Mucosa of stomach (tissue), 1 donor: ENCODE measurements around the gene NDST1.
"Not testable (repeated sequence)": the region's sequence is repeated elsewhere in the genome, so short reads cannot be mapped to it uniquely, and the experiment has no call there.

ENCODE experiments used
- H3K27me3 ChIP-seq: one replicate; pipeline ENCODE4 v1.7.0; 2013; ENCODE audit warnings: mild to moderate bottlenecking, low read length; ENCODE audit not compliant: control insufficient read depth, insufficient read depth
- H3K36me3 ChIP-seq: one replicate; pipeline ENCODE4 v1.7.0; 2013; ENCODE audit warnings: low read length; ENCODE audit not compliant: control insufficient read depth, insufficient read depth
- H3K4me1 ChIP-seq: one replicate; pipeline ENCODE4 v1.7.0; 2013; ENCODE audit warnings: mild to moderate bottlenecking, low read length; ENCODE audit not compliant: control insufficient read depth, insufficient read depth
- H3K4me3 ChIP-seq: one replicate; pipeline ENCODE4 v1.7.0; 2013; ENCODE audit warnings: low read length
- H3K9ac ChIP-seq: one replicate; pipeline ENCODE4 v1.7.0; 2013; ENCODE audit warnings: mild to moderate bottlenecking, low read length, moderate library complexity
- H3K9me3 ChIP-seq: one replicate; pipeline ENCODE4 v1.7.0; 2013; ENCODE audit warnings: mild to moderate bottlenecking, low read length, moderate library complexity; ENCODE audit not compliant: control insufficient read depth
- donor health status: Pancreatic carcinoma.

NDST1 gene

DNA sequence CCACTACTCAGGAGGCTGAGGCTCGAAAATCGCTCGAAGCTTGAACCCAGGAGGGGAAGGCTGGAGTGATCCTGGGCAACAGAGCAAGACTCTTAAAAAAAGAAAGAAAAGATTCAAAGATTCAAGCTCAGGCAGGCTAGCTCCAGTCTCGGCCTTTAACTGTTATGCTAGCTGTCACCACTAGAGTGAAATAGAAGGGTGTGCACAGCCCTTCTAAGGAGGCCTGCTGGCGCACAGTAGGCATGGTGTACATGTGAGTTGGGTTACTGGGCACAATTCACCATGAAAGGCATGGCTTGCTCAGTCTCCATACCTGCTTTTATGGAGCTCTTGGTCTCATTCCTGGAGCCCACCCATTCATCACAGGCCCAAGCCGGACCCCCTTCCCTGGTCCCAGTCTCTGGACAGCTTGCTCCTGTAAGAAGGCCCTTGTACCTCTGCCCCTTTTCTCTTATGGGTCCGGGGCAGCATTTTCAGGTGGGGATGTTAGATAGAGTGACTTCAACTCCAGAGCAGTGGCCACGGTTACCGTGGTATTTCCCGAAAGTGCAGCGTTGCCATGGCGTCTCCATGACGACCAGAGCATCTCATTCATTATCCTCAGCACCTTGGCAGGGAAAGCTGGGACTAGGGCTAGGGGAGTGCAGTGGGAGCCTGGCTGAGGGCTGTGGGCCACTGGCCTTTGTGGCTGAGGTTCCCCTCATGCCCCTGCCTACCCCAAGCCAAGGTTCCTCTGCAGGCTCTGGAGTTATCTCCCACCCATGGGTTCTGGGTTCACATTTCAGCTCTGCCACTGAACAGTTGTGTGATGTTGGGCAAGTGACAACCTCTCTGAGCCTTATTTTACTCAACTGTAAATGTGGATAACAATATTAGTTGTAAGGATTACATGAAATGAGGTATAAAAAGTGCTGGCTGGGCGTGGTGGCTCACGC is 5.7 kb downstream of the NDST1 start:
- Histone ChIP-seq H3K9ac (no peak overlapping the region), H3K4me1 (peaks cover 87% of the 10 kb centered on the region), H3K4me3 (no peak overlapping the region), H3K36me3 (no peaks in the 10 kb centered on the region), H3K27me3 (no peaks in the 10 kb centered on the region), H3K9me3 (no peaks in the 10 kb centered on the region)

DNA sequence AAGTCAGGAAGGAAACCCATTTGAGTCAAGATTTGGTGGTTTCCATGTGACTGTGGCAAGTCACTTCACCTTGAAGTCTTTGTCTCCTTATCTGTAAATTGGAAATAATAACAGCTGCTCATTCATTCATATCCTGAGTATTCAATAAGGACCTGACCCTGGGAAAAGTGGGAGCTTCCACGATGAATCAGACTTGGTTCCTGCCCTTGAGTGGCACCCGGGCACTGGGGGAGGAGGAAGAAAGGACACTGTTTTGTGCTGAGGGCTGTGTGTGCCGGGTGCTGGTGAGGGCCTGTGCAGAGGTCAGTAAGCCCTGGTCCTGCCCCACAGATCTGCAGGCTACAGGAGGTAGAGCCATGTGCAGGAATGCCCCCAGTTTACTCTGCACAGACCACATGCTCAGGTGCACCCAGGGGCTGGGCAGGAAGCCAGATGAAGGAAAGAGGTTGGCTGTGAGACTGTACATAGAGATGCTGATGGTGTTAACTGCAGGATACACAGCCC is 6.8 kb downstream of the NDST1 start:
- Histone ChIP-seq H3K9me3 (no peaks in the 10 kb centered on the region), H3K9ac (no peak overlapping the region), H3K4me3 (no peak overlapping the region), H3K4me1 (peaks cover 87% of the 10 kb centered on the region), H3K36me3 (no peaks in the 10 kb centered on the region), H3K27me3 (no peaks in the 10 kb centered on the region)

DNA sequence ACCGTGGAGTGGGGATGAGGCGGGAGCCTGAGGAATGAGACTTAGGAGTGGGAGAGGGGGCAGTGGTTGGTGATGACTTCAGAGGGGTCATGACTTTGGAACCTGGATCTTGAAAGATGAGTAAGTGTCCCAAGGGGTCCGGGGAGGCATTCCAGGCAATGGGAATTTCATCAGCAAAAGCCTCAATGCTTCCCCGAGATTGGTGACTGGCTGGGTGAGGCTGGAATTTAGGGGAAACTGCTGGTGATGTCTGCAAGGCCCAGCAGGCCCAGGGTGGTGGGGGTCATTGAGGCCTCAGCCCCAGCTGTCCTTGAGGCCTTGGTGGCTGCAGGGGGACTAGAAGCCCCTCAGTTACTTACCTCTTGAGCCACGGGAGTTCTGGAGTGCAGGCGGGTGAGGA is 7.5 kb downstream of the NDST1 start:
- Histone ChIP-seq H3K9ac (no peak overlapping the region), H3K4me1 (peaks cover 87% of the 10 kb centered on the region), H3K27me3 (no peaks in the 10 kb centered on the region), H3K9me3 (no peaks in the 10 kb centered on the region), H3K36me3 (no peaks in the 10 kb centered on the region), H3K4me3 (no peak overlapping the region)

DNA sequence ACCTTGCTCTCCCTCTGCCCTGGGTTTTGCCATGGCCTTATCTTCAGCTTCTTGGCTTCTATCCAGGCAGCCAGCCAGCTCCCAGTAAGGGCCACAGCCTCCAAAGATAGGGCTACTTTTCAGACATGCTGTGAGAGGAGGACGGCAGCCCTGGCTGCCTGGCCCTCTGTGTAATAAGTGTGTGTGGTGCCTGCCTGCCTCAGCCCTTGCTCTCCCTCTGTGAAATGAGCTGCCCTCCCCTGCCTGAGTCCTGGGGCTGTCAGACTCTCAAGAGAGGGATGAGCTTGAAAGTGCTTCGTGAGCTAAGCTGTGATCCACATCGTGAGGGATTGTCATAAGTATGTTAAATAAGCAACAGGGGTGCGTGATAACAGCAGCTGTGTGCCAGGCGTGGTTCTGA is 8.1 kb downstream of the NDST1 start:
- peaks cover 81% of the 10 kb centered on the region for H3K4me1 ChIP-seq
- no peak overlapping the region for H3K4me3 ChIP-seq
- H3K9me3 ChIP-seq, result no peaks in the 10 kb centered on the region
- no peaks in the 10 kb centered on the region for H3K27me3 ChIP-seq
- H3K36me3 ChIP-seq, result no peaks in the 10 kb centered on the region
- H3K9ac ChIP-seq, result no peak overlapping the region

DNA sequence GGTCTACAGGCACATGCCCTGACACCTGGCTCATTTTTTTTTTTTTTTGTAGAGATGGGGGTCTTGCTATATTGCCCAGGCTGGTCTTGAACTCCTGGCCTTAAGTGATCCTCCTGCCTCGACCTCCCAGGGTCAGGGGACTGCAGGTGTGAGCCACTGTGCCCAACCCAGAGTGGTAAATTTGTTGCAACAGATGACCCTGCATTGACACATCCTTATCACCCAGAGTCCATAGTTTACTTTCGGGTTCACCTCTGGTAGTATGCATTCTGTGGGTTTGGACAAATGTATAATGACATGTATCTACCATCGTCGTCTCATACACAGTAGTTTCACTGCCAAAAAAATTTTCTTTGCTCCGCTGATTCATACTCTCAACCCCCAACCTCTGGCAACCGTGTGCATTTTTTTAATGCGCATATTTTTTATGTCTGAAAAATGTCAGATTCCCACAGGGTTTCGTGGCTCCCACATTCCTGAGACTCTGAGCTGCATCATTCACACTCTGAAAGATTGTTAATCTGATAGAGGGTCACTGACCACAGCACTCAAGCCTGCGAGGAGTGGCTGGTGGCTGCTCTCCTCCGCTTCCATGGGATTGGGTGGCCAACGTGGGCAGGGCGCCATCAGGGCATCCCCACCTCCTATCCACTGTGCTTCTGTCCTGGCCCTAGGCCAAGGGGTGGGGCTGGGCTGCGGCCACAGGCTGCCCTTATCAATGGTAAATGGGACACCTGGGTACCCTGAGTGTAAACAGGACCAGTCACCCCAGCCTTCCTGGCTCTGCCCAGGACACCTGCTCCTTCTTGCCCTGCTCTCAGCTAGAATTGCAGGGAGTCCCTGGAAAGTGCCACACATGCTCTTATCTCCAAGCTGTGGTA is 9.6 kb downstream of the NDST1 start:
- peaks cover 75% of the 10 kb centered on the region for H3K4me1 ChIP-seq
- no peaks in the 10 kb centered on the region for H3K9me3 ChIP-seq
- H3K27me3 ChIP-seq, result no peaks in the 10 kb centered on the region
- H3K4me3 ChIP-seq, result no peak overlapping the region
- no peak overlapping the region for H3K9ac ChIP-seq
- H3K36me3 ChIP-seq, result no peaks in the 10 kb centered on the region

DNA sequence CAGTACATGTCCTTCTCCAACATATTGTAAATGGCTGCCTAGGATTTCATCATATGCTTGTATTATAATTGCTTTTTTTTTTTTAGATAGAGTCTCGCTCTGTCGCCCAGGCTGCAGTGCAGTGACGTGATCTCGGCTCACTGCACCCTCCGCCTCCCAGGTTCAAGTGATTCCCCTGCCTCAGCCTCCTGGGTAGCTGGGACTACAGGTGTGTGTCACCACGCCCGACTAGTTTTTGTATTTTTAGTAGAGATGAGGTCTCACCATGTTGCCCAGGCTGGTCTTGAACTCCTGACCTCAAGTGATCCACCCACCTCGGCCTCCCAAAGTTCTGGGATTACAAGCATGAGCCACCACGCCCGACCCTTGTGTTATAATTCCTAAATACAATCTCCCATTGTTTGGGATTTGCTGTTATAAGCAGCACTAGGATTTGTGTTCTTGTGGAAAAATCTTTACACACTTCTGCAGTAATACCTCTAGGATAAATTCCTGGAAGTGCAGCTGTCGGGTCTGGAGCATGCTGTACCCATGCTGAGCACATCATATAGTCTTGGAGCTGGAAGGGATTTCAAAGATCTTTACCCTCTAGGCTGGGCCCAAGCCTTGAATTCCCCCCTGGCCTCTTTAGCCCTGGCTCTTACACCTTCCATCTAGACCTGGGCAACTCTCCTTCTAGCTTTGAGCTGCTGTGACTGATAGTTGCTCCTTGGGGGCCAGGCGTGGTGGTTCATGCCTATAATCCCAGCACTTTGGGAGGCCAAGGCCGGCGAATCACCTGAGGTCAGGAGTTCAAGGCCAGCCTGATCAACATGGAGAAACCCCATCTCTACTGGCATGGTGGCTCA is 11.0 kb downstream of the NDST1 start:
- not testable (repeated sequence) for H3K9ac ChIP-seq, H3K36me3 ChIP-seq, H3K27me3 ChIP-seq, H3K9me3 ChIP-seq, H3K4me3 ChIP-seq
- H3K4me1 ChIP-seq, result peaks cover 87% of the 10 kb centered on the region

DNA sequence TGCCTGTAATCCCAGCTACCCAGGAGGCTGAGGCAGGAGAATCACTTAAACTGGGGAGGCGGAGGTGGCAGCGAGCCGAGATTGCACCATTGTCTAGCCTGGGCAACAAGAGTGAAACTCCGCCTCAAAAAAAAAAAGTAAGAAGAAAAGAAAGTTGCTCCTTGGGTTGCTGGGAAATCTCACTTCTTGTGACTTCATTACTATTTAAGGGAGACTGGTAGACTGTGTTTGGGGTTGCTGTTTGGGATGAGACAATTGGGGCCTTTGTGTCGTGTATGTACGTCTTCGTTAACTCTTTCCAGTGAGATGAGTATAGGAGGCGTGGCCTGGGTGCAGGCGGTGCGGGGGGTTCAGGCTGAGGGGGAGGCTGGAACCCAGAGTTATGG is 11.6 kb downstream of the NDST1 start:
- Histone ChIP-seq H3K9ac (no peak overlapping the region), H3K4me3 (no peak overlapping the region), H3K4me1 (peaks cover 82% of the 10 kb centered on the region), H3K27me3 (no peaks in the 10 kb centered on the region), H3K36me3 (no peaks in the 10 kb centered on the region), H3K9me3 (no peaks in the 10 kb centered on the region)

DNA sequence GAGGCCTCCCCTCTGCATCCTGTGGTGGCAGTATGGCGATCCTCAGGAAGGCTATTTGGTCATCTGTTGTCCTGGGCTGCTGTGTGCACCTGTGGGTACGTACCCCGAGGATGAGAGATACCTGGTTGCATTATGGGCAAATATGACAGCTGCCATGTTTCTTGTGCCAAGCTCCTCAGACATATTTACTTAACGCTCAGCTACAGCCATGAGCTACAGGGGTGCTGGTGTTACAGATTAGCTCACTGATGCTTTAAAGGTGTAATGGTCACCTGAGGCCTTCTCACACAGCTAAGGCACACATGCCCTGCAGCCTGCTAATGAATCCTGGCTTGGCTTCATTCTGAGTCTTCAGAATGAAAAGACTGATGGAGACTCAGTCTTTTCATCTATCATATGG is 12.0 kb downstream of the NDST1 start:
- H3K9ac ChIP-seq, result no peak overlapping the region
- no peaks in the 10 kb centered on the region for H3K9me3 ChIP-seq
- no peaks in the 10 kb centered on the region for H3K36me3 ChIP-seq
- peaks cover 78% of the 10 kb centered on the region for H3K4me1 ChIP-seq
- no peaks in the 10 kb centered on the region for H3K27me3 ChIP-seq
- no peak overlapping the region for H3K4me3 ChIP-seq

DNA sequence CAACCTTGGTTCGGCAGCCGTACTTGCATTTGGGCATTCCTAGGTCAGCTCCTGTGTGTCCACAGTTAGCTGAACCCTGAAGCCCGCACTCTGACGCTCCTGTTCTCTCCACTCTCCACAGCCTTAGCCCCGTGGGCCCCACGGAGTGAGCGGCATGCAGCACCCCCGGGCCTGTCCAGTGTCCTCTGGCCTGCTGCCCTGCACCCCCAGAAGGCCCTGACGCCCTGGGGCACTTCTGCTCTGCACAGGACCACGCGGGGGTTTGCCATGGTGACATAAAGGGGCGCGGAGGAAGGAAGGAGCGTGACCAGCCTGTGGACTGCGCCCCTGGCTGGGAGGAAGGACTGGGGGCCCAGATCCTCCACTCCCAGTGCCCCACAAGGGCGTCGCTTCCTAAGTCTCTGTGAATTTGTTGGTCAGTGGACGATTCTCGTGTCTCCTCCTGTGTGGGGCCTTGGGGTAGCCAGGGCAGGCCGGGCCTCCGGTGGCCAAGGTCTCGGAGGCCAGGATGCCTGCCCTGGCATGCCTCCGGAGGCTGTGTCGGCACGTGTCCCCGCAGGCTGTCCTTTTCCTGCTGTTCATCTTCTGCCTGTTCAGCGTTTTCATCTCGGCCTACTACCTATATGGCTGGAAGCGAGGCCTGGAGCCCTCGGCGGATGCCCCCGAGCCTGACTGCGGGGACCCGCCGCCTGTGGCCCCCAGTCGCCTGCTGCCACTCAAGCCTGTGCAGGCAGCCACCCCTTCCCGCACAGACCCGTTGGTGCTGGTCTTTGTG is 13.0 kb downstream of the NDST1 start:
- H3K9ac ChIP-seq, result no peak overlapping the region
- H3K9me3 ChIP-seq, result no peaks in the 10 kb centered on the region
- no peaks in the 10 kb centered on the region for H3K36me3 ChIP-seq
- H3K27me3 ChIP-seq, result no peaks in the 10 kb centered on the region
- H3K4me3 ChIP-seq, result no peak overlapping the region
- peaks cover 69% of the 10 kb centered on the region for H3K4me1 ChIP-seq

DNA sequence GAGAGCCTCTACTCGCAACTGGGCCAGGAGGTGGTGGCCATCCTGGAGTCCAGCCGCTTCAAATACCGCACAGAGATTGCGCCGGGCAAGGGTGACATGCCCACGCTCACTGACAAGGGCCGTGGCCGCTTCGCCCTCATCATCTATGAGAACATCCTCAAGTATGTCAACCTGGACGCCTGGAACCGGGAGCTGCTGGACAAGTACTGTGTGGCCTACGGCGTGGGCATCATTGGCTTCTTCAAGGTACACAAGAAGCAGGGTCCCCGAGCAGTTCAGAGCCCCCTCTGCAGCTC is 13.5 kb downstream of the NDST1 start:
- no peaks in the 10 kb centered on the region for H3K36me3 ChIP-seq

DNA sequence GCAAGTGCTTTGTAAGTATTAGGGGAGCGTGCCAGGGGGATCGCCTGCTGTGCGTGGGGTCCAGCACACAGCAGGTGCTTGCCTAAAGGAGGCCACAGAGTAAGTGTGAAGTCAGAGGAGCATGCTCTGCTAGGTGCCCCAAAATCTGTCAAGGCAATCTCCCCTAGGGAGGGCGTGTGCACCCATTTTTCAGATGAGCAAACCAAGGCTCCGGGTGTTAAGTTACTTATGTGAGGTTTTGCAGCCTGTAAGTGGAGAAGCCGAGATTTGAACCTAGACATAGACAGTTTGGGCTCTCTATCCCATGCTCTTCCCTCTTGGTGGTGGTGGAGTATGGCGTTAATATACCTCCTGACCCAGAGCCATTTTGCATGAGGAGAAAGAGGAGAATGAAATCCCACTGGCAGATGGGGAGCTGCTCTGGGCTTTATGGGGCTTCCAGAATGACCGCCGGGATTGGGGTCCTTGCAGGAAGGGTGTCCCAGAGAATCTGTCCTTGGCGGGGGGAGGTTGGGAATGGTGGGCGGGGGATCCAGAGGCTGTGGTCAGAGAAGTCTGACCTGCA is 14.1 kb downstream of the NDST1 start:
- Histone ChIP-seq H3K36me3 (no peaks in the 10 kb centered on the region), H3K27me3 (no peaks in the 10 kb centered on the region), H3K9me3 (no peaks in the 10 kb centered on the region), H3K9ac (no peak overlapping the region), H3K4me1 (peaks cover 58% of the 10 kb centered on the region), H3K4me3 (no peak overlapping the region)

More for the DNA sequence above, 13.5 kb downstream of the NDST1 start:
- peaks cover 63% of the 10 kb centered on the region for H3K4me1 ChIP-seq
- H3K9me3 ChIP-seq, result no peaks in the 10 kb centered on the region
- no peaks in the 10 kb centered on the region for H3K27me3 ChIP-seq
- H3K4me3 ChIP-seq, result no peak overlapping the region
- no peak overlapping the region for H3K9ac ChIP-seq
